ENCODE data around the gene FAM222A. TPM values are rescaled to one million over a fixed set of nuclear protein-coding genes. Genes with fewer than 3 reads are reported as not detected.

The FAM222A gene
- polyA plus RNA-seq, 4 donors: 7.0 to 9.3 (median 8.5) TPM

GRCh38 chr12:109710205-109710746 is 3.3 kb upstream of the FAM222A start:
- DNase-seq (ENCODE audit: low read depth in 4 of 4, low spot score in 3 of 4): no peak

GRCh38 chr12:109710747-109711595 is 2.7 kb upstream of the FAM222A start:
- DNase-seq (ENCODE audit: low read depth in 4 of 4, low spot score in 3 of 4): no peak

GRCh38 chr12:109711596-109712461 is 1.8 kb upstream of the FAM222A start:
- no peak for DNase-seq (ENCODE audit: low read depth in 4 of 4, low spot score in 3 of 4)

GRCh38 chr12:109714141-109714912 is 702 bp downstream of the FAM222A start:
- DNase-seq (ENCODE audit: low read depth in 4 of 4, low spot score in 3 of 4): no peak

- no peak for DNase-seq (ENCODE audit: low read depth in 4 of 4, low spot score in 3 of 4)
These were observed 1.3 kb downstream of the FAM222A start for GRCh38 chr12:109714913-109715244.

- no peak for DNase-seq (ENCODE audit: low read depth in 4 of 4, low spot score in 3 of 4)
These were observed 1.9 kb downstream of the FAM222A start for GRCh38 chr12:109715310-109716091.

GRCh38 chr12:109716092-109716479 is 2.5 kb downstream of the FAM222A start:
- no peak for DNase-seq (ENCODE audit: low read depth in 4 of 4, low spot score in 3 of 4)

GRCh38 chr12:109716512-109717389 is 3.1 kb downstream of the FAM222A start:
- no peak for DNase-seq (ENCODE audit: low read depth in 4 of 4, low spot score in 3 of 4)

- no peak for DNase-seq (ENCODE audit: low read depth in 4 of 4, low spot score in 3 of 4)
These were observed 4.0 kb downstream of the FAM222A start for GRCh38 chr12:109717390-109718357.

GRCh38 chr12:109718390-109718789 is 4.8 kb downstream of the FAM222A start:
- no peak for DNase-seq (ENCODE audit: low read depth in 4 of 4, low spot score in 3 of 4)

GRCh38 chr12:109719123-109720022 is 5.7 kb downstream of the FAM222A start:
- DNase-seq (ENCODE audit: low read depth in 4 of 4, low spot score in 3 of 4): no peak

- DNase-seq (ENCODE audit: low read depth in 4 of 4, low spot score in 3 of 4): no peak
These were observed 6.7 kb downstream of the FAM222A start for GRCh38 chr12:109720152-109720856.

- no peak for DNase-seq (ENCODE audit: low read depth in 4 of 4, low spot score in 3 of 4)
These were observed 7.2 kb downstream of the FAM222A start for GRCh38 chr12:109720857-109721189.

- no peak for DNase-seq (ENCODE audit: low read depth in 4 of 4, low spot score in 3 of 4)
These were observed 7.7 kb downstream of the FAM222A start for GRCh38 chr12:109721276-109721675.

GRCh38 chr12:109722022-109722720 is 8.5 kb downstream of the FAM222A start:
- DNase-seq (ENCODE audit: low read depth in 4 of 4, low spot score in 3 of 4): no peak

GRCh38 chr12:109722721-109723094 is 9.1 kb downstream of the FAM222A start:
- no peak for DNase-seq (ENCODE audit: low read depth in 4 of 4, low spot score in 3 of 4)
